ENCODE measurements around the gene HCAR2.

DNA sequence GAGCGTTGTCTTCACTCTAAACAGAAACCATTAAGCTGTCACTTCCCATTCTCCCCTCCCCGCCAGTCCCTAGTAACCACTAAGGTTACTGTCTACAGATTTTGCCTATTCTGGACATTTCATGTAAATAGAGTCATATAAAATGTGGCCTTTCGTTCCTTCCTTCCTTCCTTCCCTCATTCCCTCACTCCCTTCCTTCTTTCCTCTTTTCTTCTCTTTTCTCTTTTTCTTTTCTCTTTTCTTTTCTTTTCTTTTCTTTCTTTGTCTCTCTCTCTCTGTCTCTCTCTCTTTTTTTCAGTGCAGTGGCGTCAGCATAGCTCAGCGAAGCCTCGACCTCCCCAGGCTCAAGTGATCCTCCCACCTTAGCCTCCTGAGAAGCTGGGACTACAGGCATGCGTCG lies 37.8 kb downstream of the HCAR2 start:
- TF ChIP-seq ARNT (IDR thresholded peaks at IDR 0.05) (no peak), FOXA1 (IDR thresholded peaks at IDR 0.05) (no peak), FOXK2 (IDR thresholded peaks at IDR 0.05) (no peak), BHLHE40 (IDR thresholded peaks at IDR 0.05; ENCODE audit: borderline replicate concordance) (no peak), FOXM1 (IDR thresholded peaks at IDR 0.05; ENCODE audit: borderline replicate concordance) (no peak)
- TF ChIP-seq, protein P1, sequence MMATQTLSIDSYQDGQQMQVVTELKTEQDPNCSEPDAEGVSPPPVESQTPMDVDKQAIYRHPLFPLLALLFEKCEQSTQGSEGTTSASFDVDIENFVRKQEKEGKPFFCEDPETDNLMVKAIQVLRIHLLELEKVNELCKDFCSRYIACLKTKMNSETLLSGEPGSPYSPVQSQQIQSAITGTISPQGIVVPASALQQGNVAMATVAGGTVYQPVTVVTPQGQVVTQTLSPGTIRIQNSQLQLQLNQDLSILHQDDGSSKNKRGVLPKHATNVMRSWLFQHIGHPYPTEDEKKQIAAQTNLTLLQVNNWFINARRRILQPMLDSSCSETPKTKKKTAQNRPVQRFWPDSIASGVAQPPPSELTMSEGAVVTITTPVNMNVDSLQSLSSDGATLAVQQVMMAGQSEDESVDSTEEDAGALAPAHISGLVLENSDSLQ (IDR thresholded peaks at IDR 0.05), result 0 out of 2 replicates have a peak, but pooled peaks have one; percentile 4

Data from HEK293T (cell line).